PC-3 (cell line): ENCODE results near the gene HLA-G. TPM values are rescaled to one million over a fixed set of nuclear protein-coding genes. Genes with fewer than 3 reads are reported as not detected.
"Not testable (repeated sequence)": the region's sequence is repeated elsewhere in the genome, so short reads cannot be mapped to it uniquely, and the experiment has no call there.

Experiments used
- ATAC-seq: fragments of 200-7000 bp; cut with Tn5 transposase; 2 replicates; pipeline ENCODE4 v1.9.1; 2020; ENCODE audit warnings: mild to moderate bottlenecking, moderate library complexity
- Bru-seq: library from RNA; stranded (reverse); fragments of 400-500 nt; gene quantifications from one replicate; lab custom pipeline; 2021; lab: Mats Ljungman, UMichigan
- BruChase-seq, 2 experiments: library from RNA; stranded (reverse); fragments of 400-500 nt; gene quantifications; one replicate each; lab custom pipeline; 2021; lab: Mats Ljungman, UMichigan
- BruUV-seq: library from RNA; stranded (reverse); fragments of 400-500 nt; replicated peaks from 2 replicates; lab custom pipeline; 2021; lab: Mats Ljungman, UMichigan
- CTCF ChIA-PET: fragments of 300-600 bp; sonication (Branson Sonifier 250); formaldehyde crosslinking; loops from one replicate; lab custom pipeline; 2022; ENCODE audit warnings: antibody characterized with exemption; lab: Charles Lee
- POLR2A ChIA-PET: fragments of 300-600 bp; sonication (Branson Sonifier 250); formaldehyde crosslinking; loops from one replicate; lab custom pipeline; 2022; ENCODE audit warnings: antibody characterized with exemption; ENCODE audit not compliant: unreplicated experiment; lab: Charles Lee
- DNase-seq: peaks from one replicate; pipeline ENCODE4 v3.0.0-alpha.2; 2015
- H2AFZ ChIP-seq: fragments of 300-600 bp; sonication (generic); 2 replicates; pipeline ENCODE4 v1.6.0; 2016; ENCODE audit warnings: antibody characterized with exemption, low read length
- H3F3A ChIP-seq: fragments of 300-600 bp; sonication (generic); one replicate; pipeline ENCODE4 v1.6.0; 2017; ENCODE audit warnings: antibody characterized with exemption, low read length, control low read depth, mild to moderate bottlenecking; ENCODE audit not compliant: unreplicated experiment
- H3K27ac ChIP-seq: fragments of 300-600 bp; sonication (generic); 2 replicates; pipeline ENCODE4 v1.5.1; 2016; ENCODE audit warnings: mild to moderate bottlenecking, low read length
- H3K27me3 ChIP-seq: fragments of 300-600 bp; sonication (generic); 2 replicates; pipeline ENCODE4 v1.6.1; 2016; ENCODE audit warnings: low read length, mixed read lengths
- H3K36me3 ChIP-seq: fragments of 300-600 bp; sonication (generic); 2 replicates; pipeline ENCODE4 v1.6.1; 2016; ENCODE audit warnings: low read depth, mixed run types, low read length, mixed read lengths
- H3K4me1 ChIP-seq: fragments of 300-600 bp; sonication (generic); 2 replicates; pipeline ENCODE4 v1.5.1; 2016; ENCODE audit warnings: low read length; ENCODE audit not compliant: insufficient read depth
- H3K4me2 ChIP-seq: fragments of 300-600 bp; sonication (generic); 2 replicates; pipeline ENCODE4 v1.6.0; 2016; ENCODE audit warnings: low read length
- H3K4me3 ChIP-seq: fragments of 300-600 bp; sonication (generic); 2 replicates; pipeline ENCODE4 v1.5.1; 2016; ENCODE audit warnings: mild to moderate bottlenecking, low read length, mixed read lengths
- H3K79me2 ChIP-seq: fragments of 300-600 bp; sonication (generic); 2 replicates; pipeline ENCODE4 v1.6.1; 2017; ENCODE audit warnings: low read length, mixed read lengths
- H3K9ac ChIP-seq: fragments of 300-600 bp; sonication (generic); 2 replicates; pipeline ENCODE4 v1.6.0; 2016; ENCODE audit warnings: mild to moderate bottlenecking, low read length
- H3K9me2 ChIP-seq: fragments of 300-600 bp; sonication (generic); replicated peaks from 2 replicates; pipeline ENCODE4 v1.6.1; 2016; ENCODE audit warnings: mixed run types, low read length, mixed read lengths
- H3K9me3 ChIP-seq: fragments of 300-600 bp; sonication (generic); 2 replicates; pipeline ENCODE4 v1.6.1; 2016; ENCODE audit warnings: low read length, mixed read lengths
- H4K20me1 ChIP-seq: fragments of 300-600 bp; sonication (generic); 2 replicates; pipeline ENCODE4 v1.6.1; 2016; ENCODE audit warnings: low read length, mixed read lengths
- CTCF ChIP-seq: fragments of 300-600 bp; sonication (generic); conservative IDR thresholded peaks from 2 replicates; pipeline ENCODE4 v1.5.1; 2017; ENCODE audit warnings: antibody characterized with exemption, low read depth, mild to moderate bottlenecking, low read length
- EZH2 ChIP-seq: fragments of 300-600 bp; sonication (generic); IDR thresholded peaks from one replicate; pipeline ENCODE4 v1.6.1; 2017; ENCODE audit warnings: antibody characterized with exemption, mild to moderate bottlenecking, low read length; ENCODE audit not compliant: unreplicated experiment
- EZH2phosphoT487 ChIP-seq: fragments of 300-600 bp; sonication (generic); IDR thresholded peaks from 2 replicates; pipeline ENCODE4 v1.6.1; 2018; ENCODE audit warnings: mild to moderate bottlenecking, antibody characterized with exemption, low read length, borderline replicate concordance
- intact Hi-C: fragments of 100-400 bp; cut with micrococcal nuclease; formaldehyde crosslinking; loops from 2 replicates; pipeline ENCODE4 v1.9.0; 2023
- long read RNA-seq: library from polyadenylated mRNA; unstranded; transcript quantifications from one replicate; pipeline ENCODE4 v2.0.0, GENCODE V29; 2021; ENCODE audit not compliant: unreplicated experiment
- total RNA-seq: library from RNA; depleted of rRNA; stranded (reverse); fragments of >200 nt; gene quantifications from 2 replicates; pipeline ENCODE4 v1.2.3, GENCODE V29; 2014; rRNA removed

HLA-G gene
- not detected in 2 replicates for total RNA-seq
- Bru-seq, nascent RNA: percentile 24 among the genes with signal in this experiment
- percentile 25 among the genes with signal in this experiment for BruChase-seq, experiment 1, labeled RNA remaining after a 6-hour chase
- percentile 28 among the genes with signal in this experiment for BruChase-seq, experiment 2, labeled RNA remaining after a 2-hour chase
- long read RNA-seq: 0 reads

GRCh38 chr6:29827579-29828470, at the start of gene HLA-G:
TSS of gene HLA-G (plus strand) at chr6:29827825. CDS start at chr6:29827845, 20 bp downstream.
- no peak for DNase-seq
- no peaks in the 10 kb centered on the region for H3K79me2 ChIP-seq
- no peak for ATAC-seq
- ChIA-PET POLR2A (no interaction called here), CTCF (no interaction called here)
- H3K4me2 ChIP-seq: 0 out of 2 replicates have a peak within 1 kb of the TSS, but pooled peaks have one; percentile 22
- no peak within 1 kb of the TSS for H2AFZ ChIP-seq
- no peaks in the 10 kb centered on the region for H3K36me3 ChIP-seq
- H3K4me1 ChIP-seq: peaks cover 4% of the 10 kb centered on the region; the same call in 1 of the 2 replicates
- intact Hi-C loops: no loop called here
- no peaks in the 10 kb centered on the region for H3K9me3 ChIP-seq
- H3K27me3 ChIP-seq: no peaks in the 10 kb centered on the region
- H3K9me2 ChIP-seq: no peaks in the 10 kb centered on the region
- TF ChIP-seq CTCF (no peak), EZH2phosphoT487 (no peak), EZH2 (no peak)
- no peaks in the 10 kb centered on the region for H3F3A ChIP-seq
- no peak within 1 kb of the TSS for H3K4me3 ChIP-seq
- no peak within 1 kb of the TSS for H3K9ac ChIP-seq
- H4K20me1 ChIP-seq: no peaks in the 10 kb centered on the region
- BruUV-seq: no TSS peak
- H3K27ac ChIP-seq: no peak within 1 kb of the TSS

GRCh38 chr6:29780019-29780698, 47.5 kb upstream of the HLA-G start:
- DNase-seq, intact Hi-C loops, BruUV-seq: not testable (repeated sequence)

GRCh38 chr6:29789176-29789575, 38.4 kb upstream of the HLA-G start:
- ChIA-PET CTCF (no interaction called here), POLR2A (no interaction called here)
- H3F3A ChIP-seq: no peaks in the 10 kb centered on the region
- no peak overlapping the region for H3K4me3 ChIP-seq
- H4K20me1 ChIP-seq: no peaks in the 10 kb centered on the region
- ATAC-seq: no peak
- no peaks in the 10 kb centered on the region for H3K36me3 ChIP-seq
- TF ChIP-seq EZH2phosphoT487 (no peak), EZH2 (no peak), CTCF (no peak)
- H3K27ac ChIP-seq: no peak overlapping the region
- BruUV-seq: no TSS peak
- no peak overlapping the region for H2AFZ ChIP-seq
- no peak overlapping the region for H3K9ac ChIP-seq
- no peaks in the 10 kb centered on the region for H3K27me3 ChIP-seq
- intact Hi-C loops: no loop called here
- no peak overlapping the region for H3K4me2 ChIP-seq
- H3K9me2 ChIP-seq: no peaks in the 10 kb centered on the region
- no peaks in the 10 kb centered on the region for H3K9me3 ChIP-seq
- peaks cover 21% of the 10 kb centered on the region for H3K79me2 ChIP-seq
- no peak for DNase-seq
- peaks cover 18% of the 10 kb centered on the region for H3K4me1 ChIP-seq

More at GRCh38 chr6:29780019-29780698, 47.5 kb upstream of the HLA-G start:
- H3K4me3 ChIP-seq, H2AFZ ChIP-seq, POLR2A ChIA-PET, H3K4me1 ChIP-seq, H4K20me1 ChIP-seq, CTCF ChIA-PET, H3K36me3 ChIP-seq, H3K27me3 ChIP-seq, H3K79me2 ChIP-seq, H3F3A ChIP-seq, H3K27ac ChIP-seq, ATAC-seq, H3K4me2 ChIP-seq, H3K9me3 ChIP-seq, H3K9ac ChIP-seq, H3K9me2 ChIP-seq: not testable (repeated sequence)
